Activated gamma-delta T cell treated with Interleukin-2 at 50 U/mL for 16 hours (primary cell): ENCODE results near the gene P4HB.

ENCODE experiments used
- DNase-seq: peaks from one replicate; pipeline ENCODE4 v3.0.0-alpha.2; 2020

P4HB gene

GRCh38 chr17:81867170-81867990 is 7.0 kb upstream of the P4HB start:
- DNase-seq: no peak

- DNase-seq: no peak
Measured at GRCh38 chr17:81866440-81867169, 6.3 kb upstream of the P4HB start.

GRCh38 chr17:81865733-81866439 is 5.6 kb upstream of the P4HB start:
- DNase-seq: no peak

GRCh38 chr17:81865358-81865732 is 5.0 kb upstream of the P4HB start:
- no peak for DNase-seq

GRCh38 chr17:81863833-81864768 is 3.8 kb upstream of the P4HB start:
- no peak for DNase-seq

- DNase-seq: no peak
Measured at GRCh38 chr17:81863123-81863675, 2.9 kb upstream of the P4HB start.

- DNase-seq: peak; percentile 99
Measured at GRCh38 chr17:81860756-81861568, 627 bp upstream of the P4HB start.

GRCh38 chr17:81858967-81859905 is 1.1 kb downstream of the P4HB start:
- no peak for DNase-seq

GRCh38 chr17:81858170-81858966 is 2.0 kb downstream of the P4HB start:
- DNase-seq: no peak

- no peak for DNase-seq
Measured at GRCh38 chr17:81854974-81855774, 5.2 kb downstream of the P4HB start.

- no peak for DNase-seq
Measured at GRCh38 chr17:81852237-81852636, 8.1 kb downstream of the P4HB start.

GRCh38 chr17:81851423-81851822 is 8.9 kb downstream of the P4HB start:
- no peak for DNase-seq

- DNase-seq: no peak
Measured at GRCh38 chr17:81849457-81849856, 10.9 kb downstream of the P4HB start.

GRCh38 chr17:81846743-81847689 is 13.3 kb downstream of the P4HB start:
- no peak for DNase-seq

GRCh38 chr17:81845881-81846742 is 14.2 kb downstream of the P4HB start:
- no peak for DNase-seq

- no peak for DNase-seq
Measured at GRCh38 chr17:81845361-81845760, 15.0 kb downstream of the P4HB start.
